ENCODE results near the gene NKAIN2.

The NKAIN2 gene

GRCh38 chr6:123962508-123962907 is 158.8 kb downstream of the NKAIN2 start:
- Histone ChIP-seq H3K4me1 (ENCODE audit: control insufficient read depth in 1 of 2, insufficient read depth in 1 of 2, low read depth in 1 of 2, low read length in 1 of 2) (no peaks in the 10 kb centered on the region), H3K27ac (no peak overlapping the region), H3K4me3 (ENCODE audit: low read depth in 1 of 2, low read length in 1 of 2) (no peak overlapping the region), H3K27me3 (no peaks in the 10 kb centered on the region), H3K36me3 (no peaks in the 10 kb centered on the region), H3K9me3 (no peaks in the 10 kb centered on the region)
- TF ChIP-seq CTCF (IDR thresholded peaks at IDR 0.05): no peak

DNA sequence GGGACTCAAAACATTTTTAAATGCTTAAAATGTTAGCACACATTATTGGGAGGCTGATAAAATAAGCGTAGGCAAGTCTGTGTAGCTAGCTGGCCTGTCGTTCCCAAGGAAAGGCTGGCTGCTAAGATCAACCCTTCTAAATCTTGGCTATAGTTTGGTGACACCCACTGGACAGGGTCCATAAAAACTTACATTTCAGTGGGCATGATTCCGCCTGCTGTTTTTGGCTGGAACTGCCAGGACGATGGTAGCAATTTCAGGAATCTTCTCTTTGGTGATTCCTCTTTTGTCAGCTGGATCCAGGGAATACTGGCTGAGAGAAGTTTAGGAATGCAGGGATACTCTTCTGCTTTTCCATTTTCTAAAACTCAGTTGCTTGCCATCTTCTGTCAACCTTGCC is 162.2 kb downstream of the NKAIN2 start:
- no peaks in the 10 kb centered on the region for H3K27me3 ChIP-seq
- H3K27ac ChIP-seq: no peak overlapping the region
- H3K4me1 ChIP-seq (ENCODE audit: control insufficient read depth in 1 of 2, insufficient read depth in 1 of 2, low read depth in 1 of 2, low read length in 1 of 2): no peaks in the 10 kb centered on the region
- no peaks in the 10 kb centered on the region for H3K9me3 ChIP-seq
- no peak for TF ChIP-seq CTCF (IDR thresholded peaks at IDR 0.05)
- no peaks in the 10 kb centered on the region for H3K36me3 ChIP-seq
- H3K4me3 ChIP-seq (ENCODE audit: low read depth in 1 of 2, low read length in 1 of 2): no peak overlapping the region

DNA sequence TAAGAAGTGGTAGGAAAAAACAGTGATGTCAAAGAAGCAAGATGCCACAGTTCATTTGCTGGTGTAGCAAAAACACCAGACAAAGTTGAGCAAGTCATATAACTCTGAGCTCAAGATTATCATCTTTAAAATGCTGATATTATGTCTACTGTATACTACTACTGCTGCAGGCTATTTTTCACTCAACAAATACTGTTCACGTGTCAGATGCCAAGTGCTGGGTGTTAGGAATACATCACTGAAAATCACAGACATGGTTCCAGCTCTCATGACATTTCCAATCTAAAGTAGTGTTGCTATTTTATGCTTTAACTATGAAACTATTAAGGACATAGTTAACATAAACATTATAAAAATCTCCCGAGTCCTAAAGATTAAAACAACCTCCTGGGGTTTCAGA is 163.0 kb downstream of the NKAIN2 start:
- no peaks in the 10 kb centered on the region for H3K27me3 ChIP-seq
- no peak for TF ChIP-seq CTCF (IDR thresholded peaks at IDR 0.05)
- no peak overlapping the region for H3K27ac ChIP-seq
- H3K4me3 ChIP-seq (ENCODE audit: low read depth in 1 of 2, low read length in 1 of 2): no peak overlapping the region
- no peaks in the 10 kb centered on the region for H3K9me3 ChIP-seq
- H3K4me1 ChIP-seq (ENCODE audit: control insufficient read depth in 1 of 2, insufficient read depth in 1 of 2, low read depth in 1 of 2, low read length in 1 of 2): no peaks in the 10 kb centered on the region
- H3K36me3 ChIP-seq: no peaks in the 10 kb centered on the region

DNA sequence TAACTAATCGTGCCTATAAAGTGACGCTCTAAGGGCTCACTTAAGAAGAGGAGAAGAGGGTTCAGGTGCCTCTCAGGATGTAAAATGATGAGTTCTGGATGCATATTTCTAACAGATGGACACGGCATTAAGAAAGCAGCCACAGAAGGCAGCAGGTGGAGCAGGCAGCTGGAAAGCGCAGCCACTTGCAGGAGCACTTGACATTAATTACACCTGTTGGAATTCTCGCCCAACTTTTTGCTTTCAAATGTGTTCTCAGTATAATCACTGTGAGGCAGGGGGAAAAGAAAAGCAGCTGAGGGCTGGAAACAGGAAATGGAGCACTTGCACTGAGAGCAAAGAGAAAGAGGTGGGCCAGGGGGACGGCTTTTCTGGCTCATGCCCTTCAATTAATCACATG is 164.2 kb downstream of the NKAIN2 start:
- no peaks in the 10 kb centered on the region for H3K9me3 ChIP-seq

DNA sequence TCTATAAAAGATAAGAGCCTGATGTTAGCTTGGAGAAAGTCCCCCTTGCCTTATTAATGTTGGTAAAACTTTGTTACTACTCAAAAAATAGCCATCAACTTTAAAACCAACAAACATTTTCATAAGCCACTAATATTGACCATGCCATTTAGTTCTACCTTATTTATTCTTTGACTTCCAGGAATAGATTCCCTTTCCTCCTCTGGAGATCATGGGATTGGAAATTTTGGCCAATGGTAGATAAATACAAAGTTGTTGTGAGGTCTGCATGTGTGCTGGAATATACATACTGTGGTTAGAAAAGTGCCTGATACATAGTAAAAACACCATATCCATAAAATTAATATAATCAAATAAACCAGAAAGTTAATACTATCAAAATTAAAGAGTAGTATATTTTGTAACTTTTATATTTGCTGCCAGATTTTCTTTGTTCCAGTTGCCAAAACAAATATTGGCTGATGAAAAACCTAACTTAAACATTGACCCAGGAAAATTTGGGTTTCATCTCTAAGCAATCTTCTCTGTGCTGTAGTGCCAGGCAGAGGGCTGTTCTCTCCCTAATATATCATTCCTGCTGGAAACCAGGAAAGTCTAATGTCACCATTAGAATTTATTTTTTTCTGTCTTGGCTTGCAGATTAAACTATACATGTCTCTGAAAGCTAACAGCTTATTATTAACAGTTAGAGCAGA is 169.1 kb downstream of the NKAIN2 start:
- Histone ChIP-seq H3K4me3 (ENCODE audit: low read depth in 1 of 2, low read length in 1 of 2) (no peak overlapping the region), H3K9me3 (no peaks in the 10 kb centered on the region), H3K27ac (no peak overlapping the region), H3K36me3 (no peaks in the 10 kb centered on the region), H3K27me3 (no peaks in the 10 kb centered on the region), H3K4me1 (ENCODE audit: control insufficient read depth in 1 of 2, insufficient read depth in 1 of 2, low read depth in 1 of 2, low read length in 1 of 2) (no peaks in the 10 kb centered on the region)
- no peak for TF ChIP-seq CTCF (IDR thresholded peaks at IDR 0.05)

More for the DNA sequence above, 164.2 kb downstream of the NKAIN2 start:
- Histone ChIP-seq H3K4me1 (ENCODE audit: control insufficient read depth in 1 of 2, insufficient read depth in 1 of 2, low read depth in 1 of 2, low read length in 1 of 2) (no peaks in the 10 kb centered on the region), H3K4me3 (ENCODE audit: low read depth in 1 of 2, low read length in 1 of 2) (no peak overlapping the region), H3K27ac (no peak overlapping the region), H3K27me3 (no peaks in the 10 kb centered on the region), H3K36me3 (no peaks in the 10 kb centered on the region)
- TF ChIP-seq CTCF (IDR thresholded peaks at IDR 0.05): no peak
